ELF-1 (cell line): ENCODE measurements around the gene SPRR1B.
"Not testable (repeated sequence)": the region's sequence is repeated elsewhere in the genome, so short reads cannot be mapped to it uniquely, and the experiment has no call there.

ENCODE experiments used
- DNase-seq: peaks from one replicate; pipeline ENCODE4 v3.0.0-alpha.2; 2016; ENCODE audit warnings: low read depth, low spot score

The SPRR1B gene, protein sequence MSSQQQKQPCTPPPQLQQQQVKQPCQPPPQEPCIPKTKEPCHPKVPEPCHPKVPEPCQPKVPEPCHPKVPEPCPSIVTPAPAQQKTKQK

GRCh38 chr1:153030895-153031294, at the start of gene SPRR1B:
Gene SPRR1B (plus strand): TSS chr1:153031203. CDS start chr1:153032346, 1,143 bp downstream.
- DNase-seq, result no peak

DNA sequence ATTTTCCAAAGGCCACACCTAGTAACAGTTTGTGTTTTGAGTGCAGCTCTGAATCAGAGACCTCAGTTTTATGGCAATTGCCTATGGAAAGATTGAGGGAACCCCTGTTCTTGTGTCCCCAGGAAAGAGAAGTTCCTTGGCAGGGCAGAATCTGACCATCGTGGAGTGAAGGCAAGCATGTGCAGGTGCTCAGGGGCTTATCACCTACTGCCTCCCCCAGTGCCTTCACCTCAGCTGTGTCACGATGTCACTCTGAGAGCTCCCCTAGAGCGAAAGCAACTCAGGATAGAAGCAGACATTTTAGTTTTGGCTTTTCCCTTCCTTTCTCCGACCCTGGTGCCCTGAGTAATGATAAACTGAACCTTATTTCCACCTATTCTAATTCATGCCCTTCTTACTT, 48.9 kb upstream of the SPRR1B start:
- DNase-seq, result no peak

- DNase-seq, result no peak
Observed at GRCh38 chr1:152983234-152983633, 47.8 kb upstream of the SPRR1B start.

DNA sequence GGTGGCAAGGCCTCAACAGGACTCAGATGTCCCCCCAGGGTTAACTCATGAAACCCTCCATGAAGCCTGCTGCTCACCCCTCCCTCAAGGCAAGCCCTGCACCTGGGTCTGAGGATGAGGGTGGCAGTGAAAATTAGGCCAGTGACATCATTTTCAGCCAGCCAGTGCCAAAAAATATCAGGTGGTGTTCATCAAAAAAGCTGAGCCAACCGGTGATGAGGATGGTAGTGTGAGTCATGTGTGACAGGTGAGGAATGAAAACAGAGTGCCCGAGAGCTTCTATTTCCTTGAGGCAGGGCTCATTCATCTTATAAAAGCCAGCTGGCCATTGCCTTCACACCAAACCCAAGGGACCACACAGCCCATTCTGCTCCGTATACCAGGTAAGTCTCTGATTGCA, 47.3 kb upstream of the SPRR1B start, which contains the start of gene SPRR1A:
Gene SPRR1A, plus strand, starts transcription at position 339 of the 400 bp plus-strand sequence. CDS start 1,150 bp downstream, outside the sequence.
- DNase-seq, result no peak

DNA sequence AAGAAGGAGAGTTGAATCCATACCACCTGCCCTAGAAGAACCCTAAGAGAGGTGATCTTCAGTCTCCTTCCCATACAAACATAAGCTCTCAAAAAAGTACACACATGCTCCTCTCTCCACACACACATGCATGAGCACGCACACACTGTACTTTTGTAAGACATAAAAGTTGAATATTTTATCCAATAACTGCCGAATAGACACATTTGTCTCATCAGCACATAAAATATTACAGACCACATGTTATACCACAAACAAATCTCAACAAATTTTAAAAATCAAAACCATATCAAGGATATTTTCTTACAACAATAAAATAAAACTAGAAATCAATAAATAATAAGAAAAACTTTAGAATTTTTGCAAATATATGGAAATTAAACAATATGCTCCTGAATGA, 44.4 kb upstream of the SPRR1B start:
- no peak for DNase-seq

DNA sequence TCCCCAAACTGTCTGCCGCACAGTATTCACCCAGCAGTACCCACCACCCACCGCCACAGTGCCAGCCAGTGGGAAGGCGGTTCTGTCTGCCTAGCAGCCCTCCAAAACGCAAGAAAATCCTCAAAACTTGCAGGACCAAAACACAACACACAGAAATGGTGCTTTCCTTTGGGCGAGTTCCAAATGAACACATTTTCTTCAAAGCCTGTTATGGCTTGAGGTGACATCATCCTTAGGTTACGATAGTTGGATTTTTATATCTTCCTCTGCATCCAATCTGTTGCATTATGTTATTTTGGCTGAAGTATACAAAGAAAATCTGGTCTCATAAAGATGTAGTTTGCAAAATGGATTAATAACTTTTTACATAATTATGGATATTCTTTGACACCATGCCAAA, 37.8 kb upstream of the SPRR1B start:
- DNase-seq, result no peak

DNA sequence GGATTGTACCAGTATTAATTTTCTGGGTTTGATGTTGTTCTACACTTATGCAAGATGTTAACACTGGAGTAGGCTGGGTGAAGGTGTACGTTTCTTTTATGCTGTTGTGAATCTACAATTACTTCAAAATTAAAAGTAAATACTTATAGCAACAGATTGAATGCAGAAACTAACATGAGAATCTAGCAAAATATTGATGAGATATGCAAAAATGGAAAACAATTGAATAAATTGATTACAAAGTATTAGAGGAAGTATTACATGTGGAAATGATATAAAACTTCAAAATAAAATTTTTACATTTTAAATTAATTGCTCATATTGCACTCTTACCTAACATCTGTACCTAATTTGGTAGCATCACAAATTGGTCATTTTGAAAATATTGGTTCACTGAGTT, 35.2 kb upstream of the SPRR1B start:
- no peak for DNase-seq

DNA sequence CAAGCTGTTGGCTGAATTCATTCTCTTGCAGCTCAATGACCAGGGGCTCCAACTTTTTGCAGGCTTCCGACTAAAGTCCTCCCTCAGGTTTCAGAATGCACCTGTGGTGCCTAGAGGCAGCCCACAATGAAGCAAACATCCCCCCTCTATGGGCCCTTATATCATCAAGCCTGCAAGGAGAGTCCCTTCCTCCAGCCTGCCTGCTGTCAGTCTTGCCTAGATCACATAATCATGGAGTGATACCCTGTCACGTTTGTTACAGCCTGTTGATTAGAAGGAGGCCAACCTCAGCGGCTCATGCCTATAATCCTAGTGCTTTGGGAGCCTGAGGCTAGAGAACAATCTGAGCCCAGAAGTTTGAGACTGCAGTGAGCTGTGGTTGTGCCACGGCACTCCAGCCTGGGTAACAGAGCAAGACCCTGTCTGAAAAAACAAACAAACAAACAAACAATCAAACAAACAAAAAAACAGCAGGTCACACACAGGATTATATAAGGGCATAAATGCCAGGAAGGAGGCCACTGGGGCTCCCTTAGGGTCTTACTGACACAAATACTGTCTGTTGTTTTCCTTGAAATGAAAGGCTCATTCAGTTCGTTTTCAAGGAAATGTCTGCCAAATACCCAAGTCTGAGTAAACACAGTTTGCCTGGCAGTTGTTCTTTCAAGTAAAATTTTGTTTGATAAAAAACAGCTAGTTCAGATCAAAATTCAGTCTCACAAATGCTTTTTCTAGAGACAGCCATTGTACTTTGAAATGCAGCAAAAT, 34.2 kb upstream of the SPRR1B start:
- DNase-seq, result no peak

DNA sequence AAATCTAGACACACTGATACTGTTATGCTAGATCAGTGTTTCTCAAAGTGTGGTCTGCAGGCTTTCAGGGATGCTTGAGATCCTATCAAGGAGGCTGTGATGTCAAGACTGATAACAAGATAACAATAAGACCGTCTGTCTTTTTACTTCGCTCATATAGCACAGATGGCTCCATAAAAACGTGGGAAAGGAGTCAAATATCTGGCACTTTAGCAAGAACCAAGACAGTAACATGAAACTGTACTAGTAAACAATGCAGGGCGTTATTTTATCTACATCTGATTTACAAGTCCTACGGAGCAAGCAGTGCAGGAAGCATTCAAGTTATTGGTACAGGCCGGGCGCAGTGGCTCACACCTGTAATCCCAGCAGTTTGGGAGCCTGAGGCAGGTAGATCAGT, 33.1 kb upstream of the SPRR1B start:
- DNase-seq, result no peak

- DNase-seq, result no peak
Observed at GRCh38 chr1:152998476-152998875, 32.5 kb upstream of the SPRR1B start.

DNA sequence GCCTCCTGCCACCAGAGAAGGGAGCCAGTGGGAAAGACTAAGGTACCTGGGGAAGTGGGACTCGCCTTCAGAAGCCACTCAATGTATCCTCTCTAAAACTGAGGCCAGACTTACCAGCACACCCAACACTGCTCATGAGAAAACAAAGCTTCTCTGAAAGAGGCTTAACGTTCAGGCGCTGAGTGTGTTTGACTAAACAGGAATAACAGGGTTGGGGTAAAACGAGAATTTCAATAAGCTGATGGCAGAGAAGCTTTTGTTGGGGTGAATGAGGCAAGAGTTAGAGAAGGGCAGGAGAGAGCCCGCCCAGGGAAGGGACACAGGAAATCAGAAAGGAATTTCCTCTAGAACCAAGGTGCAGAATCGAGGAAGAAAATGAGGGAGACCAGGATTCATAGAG, 31.2 kb upstream of the SPRR1B start:
- no peak for DNase-seq

GRCh38 chr1:153000294-153000693, 30.7 kb upstream of the SPRR1B start:
- no peak for DNase-seq

DNA sequence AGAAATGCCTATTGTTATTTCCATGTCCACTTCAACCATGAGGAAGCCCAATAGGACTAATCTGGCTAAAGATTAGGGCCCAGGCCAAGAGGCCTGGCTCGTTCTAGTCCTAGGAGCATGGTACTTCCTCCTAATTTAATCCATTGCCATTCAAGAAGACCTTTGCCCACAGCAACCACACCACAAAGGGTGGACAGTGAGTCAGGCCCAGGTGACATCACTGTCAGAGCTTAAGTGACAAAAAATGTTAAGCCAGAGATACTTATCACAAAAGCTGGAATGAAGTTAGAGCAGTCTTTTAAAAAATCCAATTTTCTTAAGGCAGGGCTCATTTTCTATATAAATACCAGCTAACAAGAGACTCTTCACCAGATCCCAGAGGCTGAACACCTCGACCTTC, 29.6 kb upstream of the SPRR1B start, which contains the start of gene SPRR3:
Gene SPRR3, plus strand, starts transcription at position 368 of the 400 bp plus-strand sequence. CDS start 1,272 bp downstream, outside the sequence.
- DNase-seq, result no peak

DNA sequence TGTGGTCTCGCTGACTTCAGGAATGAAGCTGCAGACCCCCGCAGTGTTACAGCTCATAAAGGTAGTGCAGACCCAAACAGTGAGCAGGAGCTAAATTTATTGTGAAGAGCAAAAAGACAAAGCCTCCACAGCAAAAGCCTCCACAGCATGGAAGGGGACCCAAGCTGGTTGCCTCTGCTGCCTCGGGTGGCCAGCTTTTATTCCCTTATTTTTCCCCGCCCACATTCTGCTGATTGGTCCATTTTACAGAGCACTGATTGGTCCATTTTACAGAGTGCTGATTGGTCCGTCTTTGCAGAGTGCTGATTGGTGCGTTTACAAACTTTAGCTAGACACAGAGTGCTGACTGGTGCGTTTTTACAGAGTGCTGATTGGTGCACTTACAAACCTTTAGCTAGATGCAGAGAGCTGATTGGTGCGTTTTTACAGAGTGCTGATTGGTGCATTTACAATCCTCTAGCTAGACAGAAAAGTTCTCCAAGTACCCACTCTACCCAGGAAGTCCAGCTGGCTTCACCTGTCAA, 19.7 kb upstream of the SPRR1B start:
- not testable (repeated sequence) for DNase-seq

- not testable (repeated sequence) for DNase-seq
Observed at GRCh38 chr1:153021829-153022228, 9.2 kb upstream of the SPRR1B start.

- DNase-seq, result not testable (repeated sequence)
Observed at GRCh38 chr1:153022340-153022739, 8.7 kb upstream of the SPRR1B start.

GRCh38 chr1:153023109-153023508, 7.9 kb upstream of the SPRR1B start:
- DNase-seq, result no peak

- DNase-seq, result no peak
Observed at GRCh38 chr1:153024413-153024812, 6.6 kb upstream of the SPRR1B start.

DNA sequence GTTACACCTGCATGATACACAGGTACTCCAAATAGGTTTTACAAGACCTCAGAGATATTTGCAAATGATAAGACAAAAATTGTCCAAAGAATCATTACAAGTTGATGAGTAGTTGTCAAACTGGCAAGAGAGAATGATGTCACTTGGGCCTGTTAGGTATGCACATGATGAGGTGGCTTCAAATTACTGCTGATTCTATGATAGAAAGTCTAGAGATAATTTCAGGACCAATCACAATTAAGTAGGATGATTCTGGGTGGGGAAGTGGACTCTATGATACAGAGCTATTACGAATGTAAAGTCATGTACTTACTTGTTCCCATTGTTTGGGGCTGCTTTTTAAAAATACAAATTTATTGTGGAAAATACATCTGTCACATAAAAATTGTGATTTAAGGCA, 5.2 kb upstream of the SPRR1B start:
- no peak for DNase-seq

DNA sequence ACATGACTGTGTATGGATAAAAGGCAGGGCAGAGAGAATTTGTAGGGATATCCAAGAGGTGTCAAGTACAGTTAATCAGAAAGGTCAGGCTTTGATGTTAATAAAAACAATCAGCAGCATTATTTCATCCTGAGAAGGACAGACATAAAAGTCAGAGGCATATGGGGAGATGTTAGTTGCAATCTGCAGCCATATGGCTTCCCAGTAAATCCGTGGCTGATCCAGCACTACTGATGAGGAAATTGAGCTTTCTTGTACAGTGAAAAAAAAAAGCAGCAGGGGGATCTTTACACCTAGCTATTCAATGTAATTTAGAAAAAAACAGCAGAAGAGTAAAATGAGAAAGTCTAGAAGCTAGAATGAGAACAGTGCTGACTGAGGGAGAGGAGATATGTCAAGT, 2.2 kb upstream of the SPRR1B start:
- no peak for DNase-seq

DNA sequence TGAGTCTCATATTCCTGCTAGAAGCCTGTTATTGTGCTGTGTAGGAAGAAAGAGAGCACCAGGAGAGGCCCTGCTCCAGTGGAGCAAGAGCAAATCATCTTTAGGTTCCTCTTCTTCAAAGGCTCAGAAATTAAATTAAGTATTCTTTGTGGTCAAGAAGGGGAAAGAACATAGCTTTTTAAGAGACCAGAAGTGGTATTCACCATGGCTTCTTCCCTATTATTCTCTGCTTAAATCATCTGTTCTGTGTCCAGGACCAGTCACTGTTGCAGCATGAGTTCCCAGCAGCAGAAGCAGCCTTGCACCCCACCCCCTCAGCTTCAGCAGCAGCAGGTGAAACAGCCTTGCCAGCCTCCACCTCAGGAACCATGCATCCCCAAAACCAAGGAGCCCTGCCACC, 1.1 kb downstream of the SPRR1B start:
- DNase-seq, result no peak

GRCh38 chr1:153032677-153033308, 1.8 kb downstream of the SPRR1B start:
- DNase-seq, result peak; percentile 32

DNA sequence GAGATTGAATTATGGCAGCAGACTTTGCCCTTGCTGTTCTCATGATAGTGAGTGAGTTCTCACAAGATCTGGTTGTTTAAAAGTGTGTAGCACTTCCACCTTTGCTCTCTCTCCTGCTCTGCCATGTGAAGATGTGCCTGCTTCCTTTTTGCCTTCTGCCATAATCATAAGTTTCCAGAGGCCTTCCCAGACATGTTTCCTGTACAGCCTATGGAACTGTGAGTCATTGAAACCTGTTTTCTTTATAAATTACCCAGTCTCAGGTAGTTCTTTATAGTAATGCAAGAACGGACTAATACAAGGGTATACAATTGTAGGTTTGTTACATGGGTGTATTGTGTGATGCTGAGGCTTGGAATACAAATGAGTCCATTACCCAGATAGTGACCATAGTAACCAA, 4.2 kb downstream of the SPRR1B start:
- no peak for DNase-seq
